Uterus (tissue), 4 donors: ENCODE results near the gene HBQ1. TPM values are rescaled to one million over a fixed set of nuclear protein-coding genes. Genes with fewer than 3 reads are reported as not detected.

Experiments
- DNase-seq, 2 donors: peaks; one replicate each; pipeline ENCODE4 v3.0.0-alpha.2; 2019 to 2020
- H3K27ac ChIP-seq, 2 donors: fragments of 200-600 bp; sonication (generic); 1 replicate in 1 of 2; 2 replicates in 1 of 2; pipeline ENCODE4 v1.5.1; 2016 to 2018
- H3K27me3 ChIP-seq, 2 donors: fragments of 200-600 bp; sonication (generic); one replicate each; pipeline ENCODE4 v1.5.1; 2018 to 2019; ENCODE audit warnings: control low read depth in 1 of 2
- H3K36me3 ChIP-seq, 2 donors: fragments of 200-600 bp; sonication (generic); one replicate each; pipeline ENCODE4 v1.5.1; 2019; ENCODE audit warnings: control low read depth in 1 of 2
- H3K4me1 ChIP-seq, 2 donors: fragments of 200-600 bp; sonication (generic); one replicate each; pipeline ENCODE4 v1.5.1; 2018 to 2019; ENCODE audit warnings: control low read depth in 1 of 2
- H3K4me3 ChIP-seq, 2 donors: fragments of 200-600 bp; sonication (generic); 1 replicate in 1 of 2; 2 replicates in 1 of 2; pipeline ENCODE4 v1.5.1; 2018 to 2019; ENCODE audit warnings: mild to moderate bottlenecking in 1 of 2
- H3K9me3 ChIP-seq, 2 donors: fragments of 200-600 bp; sonication (generic); one replicate each; pipeline ENCODE4 v1.5.1; 2019; ENCODE audit warnings: control low read depth in 1 of 2
- CTCF ChIP-seq, 4 experiments: fragments of 200-600 bp in 2 of 4; fragments of 450-650 bp in 2 of 4; sonication (generic) in 2 of 4; IDR thresholded peaks; one replicate each; pipeline ENCODE4 v1.5.1; 2016 to 2019; ENCODE audit warnings: antibody characterized with exemption in 4 of 4, mild to moderate bottlenecking in 2 of 4, moderate library complexity in 1 of 4
- POLR2A ChIP-seq, 2 donors: fragments of 450-650 bp; IDR thresholded peaks; one replicate each; pipeline ENCODE4 v1.6.1; 2016; ENCODE audit warnings: antibody characterized with exemption in 2 of 2, mild to moderate bottlenecking in 1 of 2, moderate library complexity in 1 of 2
- intact Hi-C: fragments of 100-400 bp; cut with DNase I; formaldehyde crosslinking; loops from one replicate; pipeline ENCODE4 v1.15.1; 2023; ENCODE audit warnings: low total_unique reads
- total RNA-seq, 4 donors: library from RNA; depleted of rRNA in 3 of 4; stranded (reverse); fragments of >200 nt in 3 of 4; gene quantifications; one replicate each; pipeline versions ENCODE4 v1.1.0 to v1.2.4, GENCODE V29; 2014 to 2023
- donor health status: DM: yes; HTN: yes; CAD: no.

The HBQ1 gene
- total RNA-seq, 4 donors from 2014 or later: 4.1 TPM; not detected in 3

DNA sequence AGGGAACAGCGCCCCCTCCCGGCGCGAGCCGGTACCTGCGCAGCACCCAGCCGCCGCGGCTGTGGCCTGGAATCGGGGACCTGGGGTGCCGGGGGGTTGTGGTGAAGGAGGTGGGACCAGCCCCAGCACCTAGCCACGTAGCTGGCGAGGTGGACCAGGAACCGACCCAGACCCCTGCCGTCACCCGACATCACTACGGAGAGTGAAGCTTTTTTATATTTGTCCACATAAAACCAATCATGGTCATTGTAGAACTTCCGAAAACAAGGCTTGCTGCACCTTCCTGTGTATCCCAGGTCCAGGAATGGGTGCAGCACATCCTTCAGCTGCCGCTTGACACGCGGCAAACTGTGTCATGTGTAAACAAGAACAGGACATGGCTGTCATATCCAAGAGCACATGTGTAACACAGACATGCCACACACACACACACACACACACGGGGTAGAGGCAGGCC is 1.3 kb downstream of the HBQ1 start:
- peaks cover 0 to 15% of the 10 kb centered on the region in 2 donors for H3K4me1 ChIP-seq
- DNase-seq: peak; percentile 53 to 67
- H3K4me3 ChIP-seq: no peak overlapping the region
- intact Hi-C loops: no loop called here
- H3K27ac ChIP-seq: no peak overlapping the region
- H3K36me3 ChIP-seq: no peaks in the 10 kb centered on the region
- TF ChIP-seq CTCF (IDR thresholded peaks at IDR 0.05) (peak in 2 of 4 experiments; percentile 77 to 84), POLR2A (IDR thresholded peaks at IDR 0.05) (no peak)
- H3K9me3 ChIP-seq: no peaks in the 10 kb centered on the region
- peaks cover 27 to 30% of the 10 kb centered on the region in 2 donors for H3K27me3 ChIP-seq

- H3K4me3 ChIP-seq: no peak overlapping the region
- peaks cover 0 to 15% of the 10 kb centered on the region in 2 donors for H3K4me1 ChIP-seq
- no peaks in the 10 kb centered on the region for H3K9me3 ChIP-seq
- DNase-seq: no peak
- H3K27me3 ChIP-seq: peaks cover 19 to 22% of the 10 kb centered on the region in 2 donors
- no peak overlapping the region for H3K27ac ChIP-seq
- no peak for TF ChIP-seq POLR2A (IDR thresholded peaks at IDR 0.05)
- no peak for TF ChIP-seq CTCF (IDR thresholded peaks at IDR 0.05)
- H3K36me3 ChIP-seq: no peaks in the 10 kb centered on the region
- intact Hi-C loops: no loop called here
These were observed 2.7 kb downstream of the HBQ1 start for GRCh38 chr16:183005-183404.

- Histone ChIP-seq H3K4me3 (no peak overlapping the region), H3K9me3 (no peaks in the 10 kb centered on the region), H3K27ac (no peak overlapping the region), H3K27me3 (peaks cover 0 to 5% of the 10 kb centered on the region in 2 donors), H3K4me1 (peaks cover 0 to 11% of the 10 kb centered on the region in 2 donors), H3K36me3 (no peaks in the 10 kb centered on the region)
- intact Hi-C loops: no loop called here
- no peak for DNase-seq
- no peak for TF ChIP-seq CTCF (IDR thresholded peaks at IDR 0.05)
These were observed 5.0 kb downstream of the HBQ1 start for GRCh38 chr16:185213-185612.

DNA sequence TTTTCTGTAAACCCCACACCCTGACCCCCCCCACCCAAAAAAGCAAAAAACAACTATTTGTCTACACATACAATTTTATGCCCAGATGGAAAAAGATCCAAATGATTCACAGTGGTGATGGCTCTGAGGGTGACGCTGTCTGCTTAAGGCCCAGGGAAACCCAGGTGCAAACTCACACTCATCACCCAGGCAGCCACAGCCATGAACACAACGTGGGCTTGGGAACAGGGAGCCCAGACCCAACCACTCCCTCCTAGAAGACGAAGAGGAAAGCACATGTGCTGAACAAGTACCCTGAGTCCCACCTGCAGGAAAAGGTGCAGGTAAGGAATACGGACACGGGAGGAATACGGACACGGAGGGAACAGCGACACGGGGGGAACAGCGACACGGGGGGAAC is 5.4 kb downstream of the HBQ1 start:
- Histone ChIP-seq H3K36me3 (no peaks in the 10 kb centered on the region), H3K9me3 (no peaks in the 10 kb centered on the region), H3K27me3 (peaks cover 0 to 1% of the 10 kb centered on the region in 2 donors), H3K4me3 (no peak overlapping the region), H3K27ac (no peak overlapping the region), H3K4me1 (peaks cover 0 to 7% of the 10 kb centered on the region in 2 donors)
- DNase-seq: no peak
- intact Hi-C loops: no loop called here
- TF ChIP-seq POLR2A (IDR thresholded peaks at IDR 0.05): no peak
- TF ChIP-seq CTCF (IDR thresholded peaks at IDR 0.05): no peak

GRCh38 chr16:187330-187729 is 7.1 kb downstream of the HBQ1 start:
- H3K9me3 ChIP-seq: no peaks in the 10 kb centered on the region
- TF ChIP-seq CTCF (IDR thresholded peaks at IDR 0.05) (no peak), POLR2A (IDR thresholded peaks at IDR 0.05) (no peak)
- intact Hi-C loops: no loop called here
- no peaks in the 10 kb centered on the region for H3K27me3 ChIP-seq
- H3K4me3 ChIP-seq: no peak overlapping the region
- no peaks in the 10 kb centered on the region for H3K4me1 ChIP-seq
- H3K27ac ChIP-seq: no peak overlapping the region
- DNase-seq: no peak
- no peaks in the 10 kb centered on the region for H3K36me3 ChIP-seq
